Neuronal stem cell (in vitro differentiated cells): ENCODE results near the gene CTRB2.

Source experiments
- DNase-seq: peaks from one replicate; pipeline ENCODE4 v3.0.0-alpha.2; 2013; ENCODE audit warnings: low spot score
- H2AFZ ChIP-seq: one replicate; pipeline ENCODE4 v1.6.1; 2013; ENCODE audit warnings: mild to moderate bottlenecking, low read length, inconsistent platforms
- H2AK5ac ChIP-seq: 2 replicates; pipeline ENCODE4 v1.6.1; 2013; ENCODE audit warnings: low read depth, mild to moderate bottlenecking, inconsistent platforms, low read length, moderate library complexity, mixed read lengths
- H2BK120ac ChIP-seq: 2 replicates; pipeline ENCODE4 v1.6.1; 2013; ENCODE audit warnings: low read depth, mild to moderate bottlenecking, inconsistent platforms, low read length, moderate library complexity, mixed read lengths
- H2BK12ac ChIP-seq: one replicate; pipeline ENCODE4 v1.6.1; 2013; ENCODE audit warnings: low read length, inconsistent platforms
- H2BK15ac ChIP-seq: 2 replicates; pipeline ENCODE4 v1.6.1; 2013; ENCODE audit warnings: mild to moderate bottlenecking, low read length, inconsistent platforms, mixed read lengths
- H2BK5ac ChIP-seq: one replicate; pipeline ENCODE4 v1.6.1; 2013; ENCODE audit warnings: inconsistent platforms, mild to moderate bottlenecking, low read length, moderate library complexity
- H3K14ac ChIP-seq: one replicate; pipeline ENCODE4 v1.6.1; 2013; ENCODE audit warnings: low read length, inconsistent platforms
- H3K18ac ChIP-seq: 2 replicates; pipeline ENCODE4 v1.6.1; 2013; ENCODE audit warnings: low read length, inconsistent platforms
- H3K23ac ChIP-seq: 2 replicates; pipeline ENCODE4 v1.6.1; 2013; ENCODE audit warnings: low read depth, mild to moderate bottlenecking, mixed read lengths, low read length, inconsistent platforms; ENCODE audit not compliant: poor library complexity
- H3K27ac ChIP-seq: replicated peaks from 3 replicates; pipeline ENCODE4 v1.5.1; 2013; ENCODE audit warnings: low read length, inconsistent platforms
- H3K27me3 ChIP-seq, 3 experiments: 2 replicates each; pipeline ENCODE4 v1.6.1; 2013; ENCODE audit warnings: low read length in 3 of 3, mild to moderate bottlenecking in 2 of 3, inconsistent platforms in 1 of 3, low read depth in 1 of 3, mixed read lengths in 1 of 3, moderate library complexity in 1 of 3; ENCODE audit not compliant: control insufficient read depth in 3 of 3, insufficient read depth in 3 of 3
- H3K36me3 ChIP-seq, 2 donors: replicated peaks in 1 of 2; 2 replicates each; pipeline ENCODE4 v1.6.1; 2013; ENCODE audit warnings: low read length in 2 of 2; ENCODE audit not compliant: control insufficient read depth in 2 of 2, insufficient read depth in 2 of 2
- H3K4ac ChIP-seq: 2 replicates; pipeline ENCODE4 v1.6.1; 2013; ENCODE audit warnings: inconsistent platforms, mild to moderate bottlenecking, low read length, moderate library complexity
- H3K4me1 ChIP-seq, 2 donors: 1 replicate in 1 of 2; 2 replicates in 1 of 2; pipeline ENCODE4 v1.6.1; 2013; ENCODE audit warnings: low read length in 2 of 2, low read depth in 1 of 2; ENCODE audit not compliant: control insufficient read depth in 2 of 2, insufficient read depth in 1 of 2
- H3K4me2 ChIP-seq: one replicate; pipeline ENCODE4 v1.6.1; 2013; ENCODE audit warnings: mild to moderate bottlenecking, low read length, inconsistent platforms; ENCODE audit not compliant: insufficient read depth, poor library complexity, severe bottlenecking
- H3K4me3 ChIP-seq, 2 donors: 2 replicates each; pipeline ENCODE4 v1.5.1; 2013; ENCODE audit warnings: low read length in 2 of 2, mild to moderate bottlenecking in 2 of 2, inconsistent platforms in 1 of 2, moderate library complexity in 1 of 2
- H3K79me1 ChIP-seq: one replicate; pipeline ENCODE4 v1.6.1; 2013; ENCODE audit warnings: low read depth, mild to moderate bottlenecking, inconsistent platforms, low read length, moderate library complexity
- H3K9ac ChIP-seq: one replicate; pipeline ENCODE4 v1.6.1; 2013; ENCODE audit warnings: mild to moderate bottlenecking, low read depth, low read length, inconsistent platforms; ENCODE audit not compliant: poor library complexity
- H3K9me3 ChIP-seq, 2 donors: replicated peaks in 1 of 2; 2 replicates each; pipeline versions ENCODE3 to v1.6.1; 2013; ENCODE audit warnings: low read length in 2 of 2, mild to moderate bottlenecking in 2 of 2, inconsistent platforms in 1 of 2, low read depth in 1 of 2, mixed read lengths in 1 of 2, moderate library complexity in 1 of 2; ENCODE audit not compliant: control insufficient read depth in 2 of 2, insufficient read depth in 1 of 2
- H4K8ac ChIP-seq: one replicate; pipeline ENCODE4 v1.6.1; 2013; ENCODE audit warnings: low read depth, mild to moderate bottlenecking, inconsistent platforms, low read length, moderate library complexity
- H4K91ac ChIP-seq: one replicate; pipeline ENCODE4 v1.6.1; 2013; ENCODE audit warnings: low read length, low read depth, mild to moderate bottlenecking, inconsistent platforms; ENCODE audit not compliant: poor library complexity
- WGBS, 2 donors: extraction: QIAGEN DNeasy Blood & Tissue Kit; methylation state at CpG; one replicate each; pipeline ENCODE4 v1.1.7; 2013; ENCODE audit warnings: missing lambda C conversion rate in 2 of 2, mixed read lengths in 1 of 2; ENCODE audit not compliant: insufficient read length in 2 of 2, insufficient replicate concordance in 1 of 2; ENCODE audit errors: extremely low coverage in 2 of 2; 5-methylcytosine and 5-hydroxymethylcytosine counted together

Gene CTRB2

GRCh38 chr16:75188832-75189477, 18.0 kb downstream of the CTRB2 start:
- Histone ChIP-seq H3K18ac (no peak overlapping the region), H3K4me2 (no peak overlapping the region), H2AFZ (no peak overlapping the region), H3K4ac (no peak overlapping the region), H3K9ac (no peak overlapping the region), H2BK15ac (no peak overlapping the region), H3K14ac (no peak overlapping the region), H3K9me3 (peaks cover 0 to 2% of the 10 kb centered on the region in 2 donors), H3K79me1 (no peaks in the 10 kb centered on the region), H2BK5ac (no peak overlapping the region), H3K27ac (no peak overlapping the region), H3K4me1 (no peaks in the 10 kb centered on the region), H3K27me3 (peaks cover 0 to 4% (median 0%) of the 10 kb centered on the region in 3 experiments), H2BK12ac (no peak overlapping the region), H2AK5ac (no peak overlapping the region), H3K23ac (no peak overlapping the region), H3K36me3 (no peaks in the 10 kb centered on the region), H4K8ac (no peak overlapping the region), H4K91ac (no peak overlapping the region), H2BK120ac (no peak overlapping the region), H3K4me3 (no peak overlapping the region)
- WGBS, 2 donors, result no CpG with 5 or more reads among the region's 14 CpGs
- DNase-seq, result no peak

GRCh38 chr16:75181630-75182029, 25.3 kb downstream of the CTRB2 start:
- no peak for DNase-seq
- Histone ChIP-seq H3K4me3 (no peak overlapping the region), H3K4ac (no peak overlapping the region), H2AFZ (no peak overlapping the region), H3K23ac (no peak overlapping the region), H3K4me2 (no peak overlapping the region), H2AK5ac (no peak overlapping the region), H3K14ac (no peak overlapping the region), H2BK12ac (no peak overlapping the region), H2BK5ac (no peak overlapping the region), H3K9me3 (peaks cover 3 to 20% of the 10 kb centered on the region in 2 donors), H3K27me3 (no peaks in the 10 kb centered on the region), H3K18ac (no peak overlapping the region), H3K4me1 (no peaks in the 10 kb centered on the region), H4K91ac (no peak overlapping the region), H2BK120ac (no peak overlapping the region), H3K36me3 (no peaks in the 10 kb centered on the region), H3K9ac (no peak overlapping the region), H2BK15ac (no peak overlapping the region), H4K8ac (no peak overlapping the region), H3K27ac (no peak overlapping the region), H3K79me1 (no peaks in the 10 kb centered on the region)
- no CpG with 5 or more reads among the region's 3 CpGs for WGBS, 2 donors

GRCh38 chr16:75179208-75179607, 27.8 kb downstream of the CTRB2 start:
- Histone ChIP-seq H3K79me1 (no peaks in the 10 kb centered on the region), H2BK12ac (no peak overlapping the region), H4K8ac (no peak overlapping the region), H2BK15ac (no peak overlapping the region), H3K18ac (no peak overlapping the region), H3K23ac (no peak overlapping the region), H3K27me3 (no peaks in the 10 kb centered on the region), H2BK120ac (no peak overlapping the region), H3K14ac (no peak overlapping the region), H3K4ac (no peak overlapping the region), H4K91ac (no peak overlapping the region), H3K9me3 (peaks cover 16 to 35% of the 10 kb centered on the region in 2 donors), H3K27ac (no peak overlapping the region), H3K4me1 (no peaks in the 10 kb centered on the region), H3K9ac (no peak overlapping the region), H3K4me2 (no peak overlapping the region), H2BK5ac (no peak overlapping the region), H2AK5ac (no peak overlapping the region), H3K4me3 (no peak overlapping the region), H2AFZ (no peak overlapping the region), H3K36me3 (no peaks in the 10 kb centered on the region)
- WGBS, 2 donors, result no CpG with 5 or more reads among the region's 6 CpGs
- DNase-seq, result no peak

DNA sequence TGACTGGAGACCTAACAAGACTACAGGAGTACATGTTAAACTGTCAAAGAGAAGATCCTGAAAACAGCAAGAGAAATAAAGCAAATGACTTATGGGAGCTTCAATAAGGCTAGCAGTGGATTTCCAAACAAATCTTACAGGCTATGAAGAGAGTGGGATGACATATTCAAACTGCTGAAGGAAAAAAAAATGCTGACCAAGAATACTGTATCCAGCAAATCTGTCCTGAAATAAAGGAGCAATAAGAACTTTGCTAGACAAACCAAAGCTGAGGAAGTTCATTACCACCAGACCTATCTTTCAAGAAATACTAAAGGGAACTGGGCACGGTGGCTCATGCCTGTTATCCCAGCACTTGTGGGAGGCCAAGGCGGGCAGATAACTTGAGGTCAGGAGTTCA, 30.0 kb downstream of the CTRB2 start:
- WGBS, 2 donors, result no CpG with 5 or more reads among the region's 2 CpGs
- H3K9me3 ChIP-seq, result peaks cover 27 to 58% of the 10 kb centered on the region in 2 donors
- H3K36me3 ChIP-seq, result peaks cover 3 to 10% of the 10 kb centered on the region in 2 donors

More for the DNA sequence above, 30.0 kb downstream of the CTRB2 start:
- H3K79me1 ChIP-seq, result no peaks in the 10 kb centered on the region
- H2BK5ac ChIP-seq, result no peak overlapping the region
- no peak overlapping the region for H4K91ac ChIP-seq
- H4K8ac ChIP-seq, result no peak overlapping the region
- DNase-seq, result no peak
- no peak overlapping the region for H2BK120ac ChIP-seq
- H2AK5ac ChIP-seq, result no peak overlapping the region
- H2AFZ ChIP-seq, result no peak overlapping the region
- H3K27ac ChIP-seq, result no peak overlapping the region
- no peak overlapping the region for H2BK15ac ChIP-seq
- H3K18ac ChIP-seq, result no peak overlapping the region
- H3K9ac ChIP-seq, result no peak overlapping the region
- H2BK12ac ChIP-seq, result no peak overlapping the region
- H3K4me1 ChIP-seq, result no peaks in the 10 kb centered on the region
- H3K4me2 ChIP-seq, result no peak overlapping the region
- no peak overlapping the region for H3K23ac ChIP-seq
- no peak overlapping the region for H3K4ac ChIP-seq
- no peak overlapping the region for H3K4me3 ChIP-seq
- no peaks in the 10 kb centered on the region for H3K27me3 ChIP-seq
- H3K14ac ChIP-seq, result no peak overlapping the region
